GM12864 (cell line): ENCODE measurements around the gene GLCCI1.

Experiments
- DNase-seq: peaks from one replicate; pipeline ENCODE4 v3.0.0-alpha.2; 2011; ENCODE audit warnings: low read depth
- H3K4me3 ChIP-seq: 2 replicates; pipeline ENCODE4 v1.5.1; 2011; ENCODE audit warnings: mild to moderate bottlenecking, low read depth, low read length, control low read depth
- TF ChIP-seq, protein P1 (sequence below): IDR thresholded peaks from 2 replicates; pipeline ENCODE4 v1.5.1; 2011; ENCODE audit warnings: low read depth, mild to moderate bottlenecking, moderate library complexity, low read length, control low read depth, inconsistent platforms; ENCODE audit errors: missing control alignments

The GLCCI1 gene

DNA sequence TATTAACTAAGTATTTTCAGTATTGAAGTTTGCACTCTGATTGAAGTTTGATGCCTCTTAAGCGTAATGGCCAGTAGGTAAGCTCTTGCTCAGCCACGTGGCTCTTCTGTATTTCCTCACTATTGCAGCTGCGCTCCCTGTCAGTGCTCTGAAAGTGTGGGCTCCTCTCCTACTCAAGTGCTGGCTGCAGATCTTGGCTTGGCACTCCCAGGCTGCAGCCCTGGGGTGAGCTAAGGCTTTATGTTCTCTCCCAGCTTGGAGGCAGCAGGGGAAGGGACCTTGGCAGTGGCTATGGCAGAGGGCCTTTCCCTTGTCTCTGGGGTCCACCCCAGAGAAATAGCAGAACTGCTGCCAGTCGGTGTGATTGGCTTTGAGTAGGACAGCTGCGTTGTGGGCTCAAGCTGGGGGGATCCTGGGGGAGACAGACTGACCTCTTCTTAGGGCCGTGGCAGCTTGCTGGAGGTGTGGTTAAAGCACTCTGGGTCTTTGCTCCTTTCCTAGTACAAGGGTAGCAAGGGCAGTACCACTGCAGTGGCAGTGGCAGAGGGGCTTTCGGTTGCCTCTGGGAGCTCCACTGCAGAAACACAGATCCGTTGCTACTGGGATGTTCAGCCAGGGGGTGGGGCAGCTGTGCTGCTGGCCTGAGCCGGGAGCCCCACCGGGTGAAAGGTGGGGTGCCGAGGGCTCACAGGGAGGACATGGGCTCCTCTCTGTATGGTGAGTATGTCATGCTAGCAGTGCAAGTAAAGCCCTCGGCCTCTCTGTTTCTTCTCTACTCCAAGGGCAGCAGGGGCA, 100.5 kb downstream of the GLCCI1 start:
- TF ChIP-seq, protein P1, sequence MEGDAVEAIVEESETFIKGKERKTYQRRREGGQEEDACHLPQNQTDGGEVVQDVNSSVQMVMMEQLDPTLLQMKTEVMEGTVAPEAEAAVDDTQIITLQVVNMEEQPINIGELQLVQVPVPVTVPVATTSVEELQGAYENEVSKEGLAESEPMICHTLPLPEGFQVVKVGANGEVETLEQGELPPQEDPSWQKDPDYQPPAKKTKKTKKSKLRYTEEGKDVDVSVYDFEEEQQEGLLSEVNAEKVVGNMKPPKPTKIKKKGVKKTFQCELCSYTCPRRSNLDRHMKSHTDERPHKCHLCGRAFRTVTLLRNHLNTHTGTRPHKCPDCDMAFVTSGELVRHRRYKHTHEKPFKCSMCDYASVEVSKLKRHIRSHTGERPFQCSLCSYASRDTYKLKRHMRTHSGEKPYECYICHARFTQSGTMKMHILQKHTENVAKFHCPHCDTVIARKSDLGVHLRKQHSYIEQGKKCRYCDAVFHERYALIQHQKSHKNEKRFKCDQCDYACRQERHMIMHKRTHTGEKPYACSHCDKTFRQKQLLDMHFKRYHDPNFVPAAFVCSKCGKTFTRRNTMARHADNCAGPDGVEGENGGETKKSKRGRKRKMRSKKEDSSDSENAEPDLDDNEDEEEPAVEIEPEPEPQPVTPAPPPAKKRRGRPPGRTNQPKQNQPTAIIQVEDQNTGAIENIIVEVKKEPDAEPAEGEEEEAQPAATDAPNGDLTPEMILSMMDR, result no peak
- H3K4me3 ChIP-seq, result no peak overlapping the region
- no peak for DNase-seq

GRCh38 chr7:8070451-8071180, 102.0 kb downstream of the GLCCI1 start:
- no peak overlapping the region for H3K4me3 ChIP-seq
- no peak for DNase-seq
- TF ChIP-seq, protein P1, result no peak

GRCh38 chr7:8078418-8078817, 109.8 kb downstream of the GLCCI1 start:
- TF ChIP-seq, protein P1, result no peak
- no peak overlapping the region for H3K4me3 ChIP-seq
- no peak for DNase-seq

DNA sequence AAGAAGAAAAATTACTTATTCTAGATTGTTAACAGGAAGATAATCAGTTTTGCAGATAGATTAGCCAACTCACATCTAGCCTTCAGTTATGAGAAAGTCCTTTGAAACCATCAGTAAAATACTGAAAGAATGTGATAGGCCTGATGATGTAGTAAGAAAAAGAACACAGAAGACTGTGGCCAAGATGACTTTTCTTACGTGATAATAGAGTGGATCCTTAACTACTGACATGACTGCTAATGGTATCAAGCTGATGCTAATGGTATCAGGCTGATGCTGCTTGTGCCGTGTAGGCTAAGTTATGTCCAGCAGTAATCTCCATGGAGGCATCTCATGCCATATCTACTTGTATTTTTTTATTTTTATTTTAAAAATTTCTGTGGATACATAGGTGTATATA, 114.2 kb downstream of the GLCCI1 start:
- no peak overlapping the region for H3K4me3 ChIP-seq
- TF ChIP-seq, protein P1, result no peak
- no peak for DNase-seq

DNA sequence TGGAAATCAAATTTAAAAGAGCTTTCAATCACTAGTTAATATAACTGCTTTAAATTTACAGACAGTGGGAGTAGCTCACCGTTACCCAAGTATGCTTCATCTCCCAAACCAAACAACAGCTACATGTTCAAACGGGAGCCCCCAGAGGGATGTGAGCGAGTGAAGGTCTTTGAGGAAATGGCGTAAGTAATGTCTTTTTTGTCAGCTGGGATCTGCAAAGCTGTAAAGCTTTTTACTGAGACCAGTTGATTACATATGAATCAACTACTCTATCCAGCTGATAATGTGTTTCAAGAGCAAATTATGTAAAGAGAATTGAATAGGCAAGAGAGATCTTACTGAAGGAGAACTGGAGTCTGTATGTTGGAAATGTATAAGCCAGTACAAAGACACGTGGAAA, 116.2 kb downstream of the GLCCI1 start:
- DNase-seq, result no peak
- H3K4me3 ChIP-seq, result no peak overlapping the region
- TF ChIP-seq, protein P1, result no peak

DNA sequence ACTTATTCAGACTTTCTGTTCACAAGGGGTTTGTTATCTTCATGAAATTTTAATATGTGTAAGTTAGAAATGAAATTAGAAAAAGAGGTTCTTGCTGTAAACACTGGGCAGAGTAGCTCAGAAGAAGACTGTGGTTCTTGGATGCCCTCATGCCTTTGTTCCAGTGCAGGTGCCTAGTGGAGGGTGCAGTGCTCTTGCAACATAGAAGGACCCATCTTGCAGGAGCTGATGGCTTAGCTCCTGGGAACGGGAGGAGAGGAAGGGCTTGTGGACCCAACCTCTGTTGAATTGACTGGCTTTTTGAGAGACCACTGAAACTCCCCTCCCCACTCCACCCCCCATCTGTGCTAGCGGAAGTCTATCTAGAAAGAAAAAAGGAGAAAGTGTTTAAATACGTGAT, 116.8 kb downstream of the GLCCI1 start:
- no peak for DNase-seq
- H3K4me3 ChIP-seq, result no peak overlapping the region
- TF ChIP-seq, protein P1, result no peak

DNA sequence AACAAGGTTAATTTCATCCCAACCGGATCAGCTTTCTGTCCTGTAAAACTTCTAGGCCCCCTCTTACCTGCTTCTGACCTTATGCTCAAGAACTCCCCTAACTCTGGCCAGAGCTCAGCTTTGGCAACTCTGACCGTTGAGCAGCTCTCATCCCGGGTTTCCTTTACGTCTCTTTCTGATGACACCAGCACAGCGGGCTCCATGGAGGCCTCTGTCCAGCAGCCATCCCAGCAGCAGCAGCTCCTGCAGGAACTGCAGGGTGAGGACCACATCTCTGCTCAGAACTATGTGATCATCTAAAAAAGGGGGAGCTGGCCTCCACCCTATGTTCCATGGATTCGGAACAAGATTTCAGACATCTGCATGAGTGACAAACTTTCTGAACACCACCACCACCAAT, 117.6 kb downstream of the GLCCI1 start:
- no peak overlapping the region for H3K4me3 ChIP-seq
- TF ChIP-seq, protein P1, result no peak
- no peak for DNase-seq
